GF-D8 (cell line): ENCODE measurements around the gene SMS.
"Not testable (repeated sequence)": the region's sequence is repeated elsewhere in the genome, so short reads cannot be mapped to it uniquely, and the experiment has no call there.

ENCODE experiments used
- DNase-seq: peaks from one replicate; lab custom pipeline; 2025; lab: John Stamatoyannopoulos, UW

Gene SMS

DNA sequence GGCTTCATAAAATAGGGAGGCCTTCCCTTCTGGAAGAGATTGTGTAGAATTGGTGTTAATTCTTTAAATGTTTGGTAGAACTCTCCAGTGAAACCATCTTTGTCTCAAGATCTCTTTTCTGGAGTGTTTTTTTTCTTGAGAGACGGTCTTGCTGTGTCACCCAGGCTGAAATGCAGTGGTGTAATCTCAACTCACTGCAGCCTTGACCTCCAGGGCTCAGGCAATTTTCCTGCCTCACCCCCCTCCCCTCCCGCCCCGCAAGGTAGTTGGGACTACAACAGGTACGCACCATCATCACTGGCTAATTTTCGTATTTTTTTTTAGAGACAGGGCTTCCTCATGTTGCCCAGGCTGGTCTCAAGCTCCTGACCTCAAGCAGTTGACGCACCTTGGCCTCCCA lies 12.1 kb downstream of the SMS start:
- no peak for DNase-seq

DNA sequence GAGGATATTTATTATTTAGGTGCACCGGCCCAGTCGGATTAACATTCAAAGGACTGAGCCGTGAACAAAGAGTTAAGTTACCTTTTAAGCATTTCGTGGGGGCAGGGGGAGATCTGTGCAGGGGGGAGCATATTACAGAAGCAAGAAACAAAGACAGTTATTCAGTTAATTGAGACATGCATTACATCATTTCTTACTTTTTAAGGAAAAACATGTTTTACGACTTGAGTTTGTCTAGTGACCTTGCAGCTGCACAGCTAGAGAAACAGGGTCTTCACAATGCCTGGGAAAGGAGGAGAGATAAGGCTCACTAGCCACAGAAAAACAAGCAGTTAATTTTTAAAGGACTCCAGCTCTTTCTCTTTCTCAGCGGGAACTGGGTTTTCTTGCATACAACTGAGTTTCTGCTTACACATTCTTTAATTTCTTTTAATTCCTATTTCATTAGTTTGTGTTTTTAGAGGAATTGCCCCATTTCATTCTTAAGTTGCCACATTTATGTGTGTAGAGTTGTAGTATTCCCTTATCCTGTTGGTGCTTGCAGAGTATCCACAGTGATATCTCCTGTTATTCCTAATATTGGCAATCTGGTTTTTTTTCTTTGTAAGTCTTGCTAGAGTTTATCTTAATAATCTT lies 12.8 kb downstream of the SMS start:
- DNase-seq: not testable (repeated sequence)

DNA sequence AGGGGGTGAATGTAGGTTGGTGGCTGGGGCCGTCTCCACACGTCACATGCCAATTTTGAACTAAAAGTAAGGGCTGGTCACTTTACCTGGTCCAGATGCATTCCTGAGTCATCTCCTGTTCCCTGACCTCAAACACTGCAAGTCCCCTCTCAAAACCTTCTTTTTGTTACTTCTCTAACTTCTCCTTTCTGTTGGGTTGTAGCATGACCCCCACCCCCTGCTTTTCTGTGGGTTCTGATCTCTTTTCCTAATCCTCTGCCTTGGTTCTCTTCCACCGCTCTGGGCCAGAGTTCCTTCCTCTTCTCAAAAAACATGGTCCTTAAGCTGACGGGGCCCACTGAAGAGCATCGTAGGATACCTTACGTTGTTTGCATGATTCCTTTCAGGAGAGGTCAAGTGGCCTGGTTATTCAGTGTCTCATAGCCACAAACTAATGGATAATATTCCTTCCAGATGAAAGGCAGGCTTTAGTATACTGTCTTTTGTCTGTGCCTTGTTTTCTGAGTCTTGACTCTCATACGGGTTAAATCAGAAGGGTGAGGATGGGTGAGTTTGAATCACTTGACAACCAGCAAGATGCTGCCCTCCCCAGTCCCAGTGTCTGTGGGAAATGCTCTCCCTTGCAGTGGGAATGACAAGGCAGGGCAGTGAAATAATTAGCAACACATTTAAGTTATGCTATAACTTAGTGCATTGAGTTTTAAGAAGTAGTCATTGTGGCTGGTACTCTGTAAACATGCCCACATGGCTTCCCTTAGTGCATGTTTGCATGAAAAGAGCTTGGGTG lies 15.1 kb downstream of the SMS start:
- DNase-seq: peak; percentile 41

DNA sequence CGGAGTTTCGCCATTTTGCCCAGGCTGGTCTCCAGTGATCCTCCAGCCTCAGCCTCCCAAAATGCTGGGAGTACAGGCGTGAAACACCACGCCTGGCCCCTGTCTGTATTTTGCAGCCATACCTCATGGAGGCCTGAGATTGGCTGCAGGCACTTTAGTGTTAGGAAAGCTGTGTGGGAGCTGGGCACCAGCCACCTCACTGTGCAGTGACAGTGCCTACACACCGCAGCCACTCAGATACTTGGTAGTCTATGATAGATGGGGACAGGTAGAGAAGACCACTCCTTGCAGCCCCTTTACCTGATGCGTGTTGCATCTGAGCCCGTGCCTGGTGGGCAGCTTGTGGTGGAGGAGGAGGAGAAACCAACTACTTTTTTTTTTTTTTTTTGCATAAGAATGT lies 16.3 kb downstream of the SMS start:
- no peak for DNase-seq

- no peak for DNase-seq
Measured at GRCh38 chrX:21958187-21958586, 17.7 kb downstream of the SMS start.

- peak; percentile 35 for DNase-seq
Measured at GRCh38 chrX:21958916-21959315, 18.4 kb downstream of the SMS start.

GRCh38 chrX:21959362-21960051 lies 19.0 kb downstream of the SMS start:
- DNase-seq: no peak

- no peak for DNase-seq
Measured at GRCh38 chrX:21960569-21961541, 20.3 kb downstream of the SMS start.

DNA sequence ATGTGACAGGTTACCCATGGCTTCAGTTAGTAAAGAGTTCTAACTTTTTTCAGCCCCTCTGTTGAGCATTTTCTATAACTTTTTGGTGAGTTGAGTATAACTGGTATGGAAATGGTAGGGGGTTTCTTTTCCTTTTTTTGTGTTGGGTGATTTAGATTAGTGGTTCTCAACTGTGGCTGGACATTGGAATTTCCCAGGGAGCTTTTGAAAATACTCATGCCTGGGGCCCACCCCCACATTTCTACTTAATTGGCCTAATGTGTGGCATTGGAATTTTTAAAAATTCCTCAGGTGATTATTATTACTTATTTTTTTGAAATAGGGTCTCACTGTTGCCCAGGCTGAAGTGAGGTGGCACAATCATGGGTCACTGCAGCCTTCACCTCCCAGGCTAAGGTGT lies 21.9 kb downstream of the SMS start:
- DNase-seq: no peak

DNA sequence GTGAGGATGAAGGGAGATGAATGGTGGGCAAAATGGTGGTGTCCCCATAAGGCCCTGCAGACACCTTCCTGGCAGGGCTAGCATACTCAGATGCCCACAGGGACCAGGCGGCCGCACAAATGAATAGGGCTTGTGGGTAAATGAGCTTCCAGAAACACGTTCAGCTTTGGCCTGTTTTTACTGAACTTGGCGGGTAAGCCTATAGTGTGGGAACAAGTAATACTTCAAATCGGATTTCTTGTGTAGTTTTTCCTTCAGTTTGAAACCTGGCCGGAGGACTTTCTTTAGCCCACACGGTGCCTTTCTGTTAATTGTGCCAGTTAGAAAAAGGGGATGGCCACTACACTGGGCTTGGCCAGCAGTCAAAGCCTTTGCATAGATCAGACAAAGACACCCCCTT lies 22.8 kb downstream of the SMS start:
- no peak for DNase-seq

DNA sequence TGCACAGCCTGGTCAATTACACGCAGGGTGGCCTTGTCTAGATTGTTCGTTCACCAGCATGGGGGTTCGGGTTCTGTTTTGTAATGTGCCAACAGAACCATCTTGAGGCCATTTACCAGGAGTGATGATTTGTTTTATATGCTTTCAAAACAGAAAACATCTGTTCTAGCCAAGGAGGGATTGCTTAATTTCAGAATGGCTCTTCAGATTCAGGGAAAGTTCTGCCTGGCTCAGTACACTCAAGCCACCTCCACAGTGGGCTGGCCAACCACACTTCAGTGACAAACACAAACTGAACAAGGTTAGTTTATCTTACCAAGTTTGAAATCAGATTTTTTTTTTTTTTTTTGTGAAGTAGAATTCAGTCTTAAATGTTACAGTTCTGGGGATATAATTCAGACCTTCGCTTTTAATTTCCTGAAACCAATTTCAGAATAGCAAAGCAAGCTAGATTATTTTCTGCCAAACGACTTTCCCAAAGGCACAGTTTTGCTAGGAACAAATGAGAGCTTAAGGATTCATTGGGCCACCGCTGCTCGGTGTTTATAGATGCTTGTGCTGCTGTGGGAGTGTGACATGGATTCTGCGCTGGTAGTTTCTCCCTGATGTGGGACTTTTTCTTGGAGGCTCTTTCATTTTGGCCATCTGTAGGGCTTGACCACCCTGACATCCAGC lies 23.4 kb downstream of the SMS start:
- no peak for DNase-seq

DNA sequence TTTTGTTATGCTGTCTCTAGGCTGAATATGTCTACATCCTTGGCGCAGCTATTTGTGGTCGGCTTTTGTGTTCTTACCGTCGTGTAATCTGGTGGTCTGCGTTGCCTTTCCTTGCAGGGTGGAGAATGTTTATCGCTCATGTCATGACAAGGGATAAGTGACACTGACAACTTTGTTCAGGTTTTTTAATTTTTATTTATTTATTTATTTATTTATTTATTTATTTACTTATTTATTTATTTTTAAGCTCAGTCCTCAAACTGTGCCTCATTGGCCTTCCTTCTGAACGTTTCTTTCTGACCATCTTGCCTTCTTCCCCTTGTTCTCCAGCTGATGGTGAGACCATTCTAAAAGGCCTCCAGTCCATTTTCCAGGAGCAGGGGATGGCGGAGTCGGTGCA lies 26.4 kb downstream of the SMS start:
- no peak for DNase-seq

DNA sequence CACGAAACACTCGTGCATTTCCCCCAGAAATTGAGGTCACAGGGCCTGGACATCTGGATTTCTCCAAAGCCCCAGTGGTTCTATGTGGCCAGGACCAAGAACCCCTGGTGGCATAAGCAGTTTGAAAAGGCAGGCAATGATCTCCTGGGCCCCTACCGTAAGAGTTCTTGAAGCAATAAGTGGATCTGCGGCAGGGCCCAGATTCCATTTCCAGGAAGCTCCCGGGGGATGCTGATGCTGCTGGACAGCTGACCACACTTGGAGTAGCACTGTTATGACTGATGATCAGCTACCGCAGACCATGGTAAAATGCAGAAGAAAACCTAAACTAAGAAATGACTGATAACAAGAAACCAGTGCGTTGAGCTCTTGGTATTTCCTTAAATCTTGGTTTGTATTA lies 27.8 kb downstream of the SMS start:
- DNase-seq: no peak

DNA sequence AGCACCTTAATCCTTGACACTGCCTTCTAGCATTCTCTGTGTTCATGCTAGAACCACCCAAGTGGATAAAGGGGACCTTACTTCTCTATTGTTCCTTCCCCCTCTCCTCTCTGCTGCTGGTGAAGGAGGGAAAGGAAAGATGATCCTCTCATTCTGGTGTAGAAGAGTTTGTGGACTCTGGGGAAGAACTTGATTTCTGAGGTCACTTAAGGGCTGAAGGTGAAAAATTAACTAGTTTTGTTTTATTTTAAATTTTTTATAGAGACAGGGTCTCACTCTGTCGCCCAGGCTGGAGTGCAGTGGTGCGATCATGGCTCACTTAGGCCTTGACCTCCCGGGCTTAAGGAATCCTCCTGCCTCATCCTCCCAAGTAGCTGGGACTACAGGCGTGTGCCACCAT lies 29.8 kb downstream of the SMS start:
- DNase-seq: no peak

DNA sequence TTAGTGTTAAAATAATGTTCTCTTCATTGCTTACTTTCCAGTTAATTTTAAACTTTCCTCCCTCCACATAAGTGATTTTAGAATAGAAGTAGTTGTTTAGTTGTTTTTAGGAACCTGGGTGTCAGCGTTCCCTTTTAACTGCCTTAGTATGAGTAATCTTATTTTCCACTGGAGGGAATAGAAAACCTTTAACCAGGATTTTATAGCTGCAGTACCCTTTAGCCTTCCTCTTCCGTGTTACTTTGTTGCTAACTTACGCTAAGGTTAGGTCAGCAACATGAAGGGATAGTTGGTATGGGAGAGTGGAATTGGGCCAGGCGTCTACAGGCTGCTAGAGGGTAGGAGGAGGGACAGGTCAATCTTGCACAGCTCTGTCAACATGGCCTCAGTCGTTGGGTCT lies 31.5 kb downstream of the SMS start:
- no peak for DNase-seq

- peak; percentile 29 for DNase-seq
Measured at GRCh38 chrX:21972721-21973120, 32.2 kb downstream of the SMS start.

GRCh38 chrX:21973321-21974010 lies 33.0 kb downstream of the SMS start:
- peak; percentile 61 for DNase-seq

DNA sequence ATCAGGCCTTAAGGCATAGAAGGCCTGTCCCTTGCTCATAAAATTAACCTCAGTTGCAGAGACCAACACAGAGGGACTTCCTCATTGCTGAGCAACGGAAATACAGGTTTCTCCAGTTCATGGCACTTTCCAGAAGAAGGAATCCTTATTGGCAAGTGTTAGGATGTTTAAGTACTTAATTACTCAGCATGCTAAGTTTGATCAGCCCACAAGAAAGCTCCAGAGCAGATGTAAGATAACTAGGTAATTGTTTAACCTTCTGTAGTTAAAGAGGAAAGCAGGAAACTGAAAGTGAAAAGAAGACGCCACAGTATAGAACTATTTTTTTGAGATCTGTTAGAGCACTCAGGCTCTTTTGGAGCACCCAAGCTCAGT lies 33.5 kb downstream of the SMS start:
- DNase-seq: peak; percentile 46

DNA sequence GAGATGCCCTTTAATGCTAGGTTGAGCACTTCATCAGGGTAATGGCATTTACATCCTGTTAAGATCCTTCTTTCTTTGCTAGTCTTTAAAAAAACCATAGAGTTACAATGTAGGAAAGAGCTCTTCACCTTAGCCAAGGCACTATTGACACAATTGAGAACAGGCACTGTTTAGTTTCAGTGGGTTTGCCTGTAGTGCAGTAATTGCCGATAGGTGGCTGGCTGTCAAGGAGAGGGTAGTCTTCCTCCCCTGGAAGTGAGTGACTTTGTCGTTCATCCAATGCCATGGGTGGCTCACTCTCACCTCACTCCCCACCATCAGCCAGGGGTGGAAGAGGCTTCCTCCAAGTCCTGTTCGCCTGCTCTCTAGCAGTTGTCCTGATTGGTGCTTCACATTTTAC lies 34.7 kb downstream of the SMS start:
- DNase-seq: no peak

DNA sequence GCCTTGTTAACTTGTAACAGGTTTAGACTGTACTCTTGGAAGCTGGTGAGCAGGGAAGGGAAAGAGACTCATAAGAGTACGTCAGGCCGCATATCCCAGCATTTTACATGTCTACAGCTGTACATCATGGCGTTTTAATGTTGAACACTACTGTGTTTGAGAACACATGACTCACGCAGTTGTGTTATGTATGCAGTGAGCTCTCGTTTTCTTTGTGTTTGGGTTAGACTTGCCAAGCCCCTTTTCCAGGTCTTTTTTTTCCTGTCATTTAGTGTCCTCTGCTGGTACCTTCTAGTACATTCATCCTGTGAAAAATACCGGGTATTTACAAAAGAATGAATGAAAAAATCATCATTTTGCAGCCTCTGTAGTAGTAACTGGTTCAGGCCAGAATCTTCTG lies 35.3 kb downstream of the SMS start:
- no peak for DNase-seq

DNA sequence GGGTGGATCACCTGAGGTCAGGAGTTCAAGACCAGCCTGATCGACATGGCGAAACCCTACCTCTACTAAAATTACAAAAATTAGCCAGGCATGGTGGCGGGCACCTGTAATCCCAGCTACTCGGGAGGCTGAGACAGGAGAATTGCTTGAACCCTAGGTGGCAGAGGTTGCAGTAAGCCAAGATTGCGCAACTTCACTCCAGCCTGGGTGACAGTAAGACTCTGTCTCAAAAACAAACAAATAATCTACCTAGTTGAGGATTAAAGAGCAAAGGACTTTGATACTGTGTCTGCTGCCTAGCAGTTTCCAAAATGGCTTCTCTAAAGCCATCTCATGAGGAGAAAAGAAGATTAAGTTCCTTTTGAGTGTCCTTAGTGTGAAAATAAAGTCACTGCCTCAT lies 37.8 kb downstream of the SMS start:
- no peak for DNase-seq
